Measurements from ENCODE around the gene CFAP100. TPM values are rescaled to one million over a fixed set of nuclear protein-coding genes. Genes with fewer than 3 reads are reported as not detected.

The CFAP100 gene
- total RNA-seq, 1 experiment from 2014 or later: not detected

GRCh38 chr3:126375835-126376331 is 18.8 kb upstream of the CFAP100 start:
- DNase-seq: no peak
- H3K4me3 ChIP-seq: no peak overlapping the region
- no peaks in the 10 kb centered on the region for H3K79me2 ChIP-seq (ENCODE audit: low read depth)
- H3K27me3 ChIP-seq (ENCODE audit: insufficient read depth, low read depth): 0 out of 2 replicates have a peak, but pooled peaks cover 9% of the 10 kb centered on the region
- CTCF ChIA-PET: no interaction called here
- no peaks in the 10 kb centered on the region for H3K36me3 ChIP-seq (ENCODE audit: low read depth)
- BruUV-seq (replicated peaks): no TSS peak
- intact Hi-C loops (cut with micrococcal nuclease; ENCODE audit: unreplicated experiment): no loop called here
- H3K27ac ChIP-seq: no peak overlapping the region
- no peaks in the 10 kb centered on the region for H3K9me2 ChIP-seq (ENCODE audit: insufficient read depth)
- H3K4me1 ChIP-seq (replicated peaks; ENCODE audit: insufficient read depth): no peaks in the 10 kb centered on the region
- H2AFZ ChIP-seq: no peak overlapping the region
- H3F3A ChIP-seq (ENCODE audit: insufficient read depth, low read depth): no peaks in the 10 kb centered on the region
- no peak overlapping the region for H3K4me2 ChIP-seq
- no peak for TF ChIP-seq EZH2 (IDR thresholded peaks at IDR 0.05; ENCODE audit: low read depth)
- TF ChIP-seq CTCF (conservative IDR thresholded peaks at IDR 0.05): no peak
- no peaks in the 10 kb centered on the region for H4K20me1 ChIP-seq (ENCODE audit: insufficient read depth)
- POLR2A ChIA-PET (ENCODE audit: unreplicated experiment): no interaction called here
- H3K9me3 ChIP-seq (ENCODE audit: insufficient read depth, low read depth): no peaks in the 10 kb centered on the region

GRCh38 chr3:126376444-126376843 is 18.3 kb upstream of the CFAP100 start:
- CTCF ChIA-PET: no interaction called here

GRCh38 chr3:126377211-126377610 is 17.5 kb upstream of the CFAP100 start:
- intact Hi-C loops (cut with micrococcal nuclease; ENCODE audit: unreplicated experiment): no loop called here
- no peak overlapping the region for H3K4me2 ChIP-seq
- H3F3A ChIP-seq (ENCODE audit: insufficient read depth, low read depth): no peaks in the 10 kb centered on the region
- TF ChIP-seq CTCF (conservative IDR thresholded peaks at IDR 0.05) (no peak), EZH2 (IDR thresholded peaks at IDR 0.05; ENCODE audit: low read depth) (no peak)
- no peak for DNase-seq
- H3K27me3 ChIP-seq (ENCODE audit: insufficient read depth, low read depth): 0 out of 2 replicates have a peak, but pooled peaks cover 9% of the 10 kb centered on the region
- BruUV-seq (replicated peaks): no TSS peak
- no peaks in the 10 kb centered on the region for H3K9me3 ChIP-seq (ENCODE audit: insufficient read depth, low read depth)
- ChIA-PET POLR2A (ENCODE audit: unreplicated experiment) (no interaction called here), CTCF (no interaction called here)
- no peak overlapping the region for H3K4me3 ChIP-seq
- H2AFZ ChIP-seq: no peak overlapping the region
- no peaks in the 10 kb centered on the region for H3K79me2 ChIP-seq (ENCODE audit: low read depth)
- H4K20me1 ChIP-seq (ENCODE audit: insufficient read depth): no peaks in the 10 kb centered on the region
- no peak overlapping the region for H3K27ac ChIP-seq
- no peaks in the 10 kb centered on the region for H3K36me3 ChIP-seq (ENCODE audit: low read depth)
- no peaks in the 10 kb centered on the region for H3K9me2 ChIP-seq (ENCODE audit: insufficient read depth)
- H3K4me1 ChIP-seq (replicated peaks; ENCODE audit: insufficient read depth): no peaks in the 10 kb centered on the region

More at GRCh38 chr3:126376444-126376843, 18.3 kb upstream of the CFAP100 start:
- DNase-seq: no peak
- Histone ChIP-seq H4K20me1 (ENCODE audit: insufficient read depth) (no peaks in the 10 kb centered on the region), H3K36me3 (ENCODE audit: low read depth) (no peaks in the 10 kb centered on the region), H3F3A (ENCODE audit: insufficient read depth, low read depth) (no peaks in the 10 kb centered on the region), H3K9me3 (ENCODE audit: insufficient read depth, low read depth) (no peaks in the 10 kb centered on the region), H3K27me3 (ENCODE audit: insufficient read depth, low read depth) (0 out of 2 replicates have a peak, but pooled peaks cover 9% of the 10 kb centered on the region), H2AFZ (no peak overlapping the region), H3K4me3 (no peak overlapping the region), H3K4me2 (no peak overlapping the region), H3K27ac (no peak overlapping the region), H3K79me2 (ENCODE audit: low read depth) (no peaks in the 10 kb centered on the region), H3K4me1 (replicated peaks; ENCODE audit: insufficient read depth) (no peaks in the 10 kb centered on the region), H3K9me2 (ENCODE audit: insufficient read depth) (no peaks in the 10 kb centered on the region)
- intact Hi-C loops (cut with micrococcal nuclease; ENCODE audit: unreplicated experiment): no loop called here
- POLR2A ChIA-PET (ENCODE audit: unreplicated experiment): no interaction called here
- no peak for TF ChIP-seq EZH2 (IDR thresholded peaks at IDR 0.05; ENCODE audit: low read depth)
- no peak for TF ChIP-seq CTCF (conservative IDR thresholded peaks at IDR 0.05)
- no TSS peak for BruUV-seq (replicated peaks)

Measured in PC-9 (cell line).